WTC11 (cell line): Measurements from ENCODE around the gene PDXP. TPM values are rescaled to one million over a fixed set of nuclear protein-coding genes. Genes with fewer than 3 reads are reported as not detected.
"Not testable (repeated sequence)": the region's sequence is repeated elsewhere in the genome, so short reads cannot be mapped to it uniquely, and the experiment has no call there.

ENCODE experiments used
- ATAC-seq: fragments of 200-7000 bp; cut with Tn5 transposase; 2 replicates; pipeline ENCODE4 v1.10.0; 2021; ENCODE audit warnings: mild to moderate bottlenecking, moderate library complexity
- CTCF ChIA-PET: fragments of 300-600 bp; sonication (Branson Sonifier 250); formaldehyde crosslinking; loops from one replicate; lab custom pipeline; 2021; ENCODE audit warnings: antibody characterized with exemption; lab: Charles Lee
- POLR2A ChIA-PET: fragments of 350-600 bp; sonication (Branson Sonifier 250); formaldehyde crosslinking; loops from one replicate; lab custom pipeline; 2021; ENCODE audit warnings: antibody characterized with exemption; lab: Charles Lee
- DNase-seq: peaks from one replicate; pipeline ENCODE4 v3.0.0; 2021; ENCODE audit warnings: low spot score
- H3K27ac Mint-ChIP-seq: 2 replicates; pipeline ENCODE4 v1.8.0; 2021; ENCODE audit warnings: mixed read lengths
- H3K27me3 Mint-ChIP-seq: 2 replicates; pipeline ENCODE4 v1.8.0; 2021; ENCODE audit warnings: low read depth, mild to moderate bottlenecking, moderate library complexity, mixed read lengths
- H3K36me3 Mint-ChIP-seq: 2 replicates; pipeline ENCODE4 v1.8.0; 2021; ENCODE audit warnings: mixed read lengths
- H3K4me1 Mint-ChIP-seq: 2 replicates; pipeline ENCODE4 v1.8.0; 2022; ENCODE audit warnings: mixed read lengths
- H3K4me3 Mint-ChIP-seq: 2 replicates; pipeline ENCODE4 v1.8.0; 2021; ENCODE audit warnings: mild to moderate bottlenecking, moderate library complexity, mixed read lengths
- H3K9me3 Mint-ChIP-seq: 2 replicates; pipeline ENCODE4 v1.8.0; 2021; ENCODE audit warnings: mixed read lengths
- CDX4 ChIP-seq: fragments of 250-450 bp; sonication (Bioruptor Pico); IDR thresholded peaks from 2 replicates; pipeline ENCODE4 v1.9.0; 2021; ENCODE audit warnings: moderate library complexity, mild to moderate bottlenecking, inconsistent platforms, borderline replicate concordance
- E2F5 ChIP-seq: sonication (generic); formaldehyde crosslinking; IDR thresholded peaks from 2 replicates; pipeline ENCODE4 v1.8.1; 2022; ENCODE audit warnings: mild to moderate bottlenecking, moderate library complexity, missing genetic modification reagents
- FOXK1 ChIP-seq: sonication (generic); formaldehyde crosslinking; IDR thresholded peaks from 2 replicates; pipeline ENCODE4 v1.8.0; 2022; ENCODE audit warnings: mild to moderate bottlenecking, moderate library complexity, missing genetic modification reagents
- GABPB1 ChIP-seq: sonication (generic); formaldehyde crosslinking; IDR thresholded peaks from 2 replicates; pipeline ENCODE4 v1.8.1; 2023; ENCODE audit warnings: mild to moderate bottlenecking, missing genetic modification reagents
- HMGA2 ChIP-seq: fragments of 250-450 bp; sonication (Bioruptor Pico); IDR thresholded peaks from 2 replicates; pipeline ENCODE4 v1.4.0; 2021; ENCODE audit warnings: mild to moderate bottlenecking, moderate library complexity
- JUN ChIP-seq: sonication (generic); formaldehyde crosslinking; IDR thresholded peaks from 2 replicates; pipeline ENCODE4 v1.8.0; 2023; ENCODE audit warnings: mild to moderate bottlenecking, missing genetic modification reagents
- MYBL2 ChIP-seq: sonication (generic); formaldehyde crosslinking; IDR thresholded peaks from 2 replicates; pipeline ENCODE4 v1.8.1; 2023; ENCODE audit warnings: mild to moderate bottlenecking, moderate library complexity, missing genetic modification reagents
- NR3C1 ChIP-seq: sonication (generic); formaldehyde crosslinking; conservative IDR thresholded peaks from 2 replicates; pipeline ENCODE4 v1.8.1; 2023; ENCODE audit warnings: low read depth, mild to moderate bottlenecking, missing genetic modification reagents
- OVOL2 ChIP-seq: fragments of 250-450 bp; sonication (Bioruptor Pico); IDR thresholded peaks from 2 replicates; pipeline ENCODE4 v1.9.0; 2021; ENCODE audit warnings: mild to moderate bottlenecking, borderline replicate concordance
- PREB ChIP-seq: sonication (generic); formaldehyde crosslinking; IDR thresholded peaks from 2 replicates; pipeline ENCODE4 v1.8.1; 2022; ENCODE audit warnings: mild to moderate bottlenecking, missing genetic modification reagents, moderate library complexity, borderline replicate concordance
- TEAD1 ChIP-seq: sonication (generic); formaldehyde crosslinking; IDR thresholded peaks from 2 replicates; pipeline ENCODE4 v1.8.0; 2022; ENCODE audit warnings: mild to moderate bottlenecking, missing genetic modification reagents
- ZNF232 ChIP-seq: sonication (generic); formaldehyde crosslinking; IDR thresholded peaks from 2 replicates; pipeline ENCODE4 v1.8.0; 2022; ENCODE audit warnings: mild to moderate bottlenecking, missing genetic modification reagents
- ZNF263 ChIP-seq: sonication (generic); formaldehyde crosslinking; IDR thresholded peaks from 2 replicates; pipeline ENCODE4 v1.8.1; 2022; ENCODE audit warnings: low read depth, mild to moderate bottlenecking, moderate library complexity, missing genetic modification reagents
- total RNA-seq: library from RNA; stranded (reverse); gene quantifications from 3 replicates; pipeline ENCODE4 v1.2.3, GENCODE V29; 2021
- TF ChIP-seq, protein P1 (sequence below): fragments of 250-450 bp; sonication (Bioruptor Pico); conservative IDR thresholded peaks from 2 replicates; pipeline ENCODE4 v1.9.0; 2021; ENCODE audit warnings: mild to moderate bottlenecking
- TF ChIP-seq, protein P2 (sequence below): sonication (generic); formaldehyde crosslinking; IDR thresholded peaks from 2 replicates; pipeline ENCODE4 v1.8.0; 2022; ENCODE audit warnings: mild to moderate bottlenecking, missing genetic modification reagents
- TF ChIP-seq, protein P3 (sequence below): sonication (generic); formaldehyde crosslinking; conservative IDR thresholded peaks from 2 replicates; pipeline ENCODE4 v1.8.1; 2023; ENCODE audit warnings: mild to moderate bottlenecking, low read depth, missing genetic modification reagents, moderate library complexity

PDXP gene
- total RNA-seq, 1 experiment from 2014 or later, result 36.1 TPM

- TF ChIP-seq ZNF232 (CRISPR knock-in tag) (no peak), PREB (no peak), CDX4 (CRISPR knock-in tag) (no peak), OVOL2 (CRISPR knock-in tag) (no peak), TEAD1 (peak; percentile 92), HMGA2 (CRISPR knock-in tag) (no peak), ZNF263 (CRISPR knock-in tag) (no peak), E2F5 (peak; percentile 45; the same call in 1 of the 2 replicates), NR3C1 (CRISPR knock-in tag) (no peak)
- TF ChIP-seq, protein P1, sequence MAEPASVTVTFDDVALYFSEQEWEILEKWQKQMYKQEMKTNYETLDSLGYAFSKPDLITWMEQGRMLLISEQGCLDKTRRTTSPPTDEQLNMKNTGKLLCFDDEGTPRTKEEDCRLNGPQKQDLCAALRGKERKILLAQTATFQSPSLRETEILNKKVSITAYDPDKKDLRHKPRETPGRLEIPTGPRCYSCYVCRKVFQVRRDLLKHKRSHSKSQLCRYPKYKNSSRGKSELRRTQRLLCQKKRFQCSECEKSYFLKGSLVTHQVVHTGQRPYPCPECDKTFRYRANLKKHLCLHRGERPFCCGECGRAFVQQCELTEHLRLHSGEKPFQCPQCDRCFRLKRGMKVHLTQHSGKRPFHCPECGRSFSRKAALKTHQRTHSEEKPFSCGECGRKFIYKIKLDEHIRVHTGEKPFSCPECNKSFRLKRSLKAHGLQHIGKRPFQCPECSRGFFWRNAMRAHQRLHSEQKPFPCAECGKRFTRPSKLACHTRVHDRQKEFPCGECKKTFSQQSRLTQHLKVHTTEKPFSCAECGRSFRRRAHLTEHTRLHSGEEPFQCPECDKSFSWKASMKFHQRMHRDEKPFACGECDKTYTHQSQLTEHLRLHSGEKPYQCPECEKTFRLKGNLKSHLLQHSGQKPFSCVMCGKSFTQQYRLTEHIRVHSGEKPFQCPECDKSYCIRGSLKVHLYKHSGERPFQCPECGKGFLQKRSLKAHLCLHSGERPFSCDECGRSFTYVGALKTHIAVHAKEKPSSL, result no peak
- TF ChIP-seq, protein P2, sequence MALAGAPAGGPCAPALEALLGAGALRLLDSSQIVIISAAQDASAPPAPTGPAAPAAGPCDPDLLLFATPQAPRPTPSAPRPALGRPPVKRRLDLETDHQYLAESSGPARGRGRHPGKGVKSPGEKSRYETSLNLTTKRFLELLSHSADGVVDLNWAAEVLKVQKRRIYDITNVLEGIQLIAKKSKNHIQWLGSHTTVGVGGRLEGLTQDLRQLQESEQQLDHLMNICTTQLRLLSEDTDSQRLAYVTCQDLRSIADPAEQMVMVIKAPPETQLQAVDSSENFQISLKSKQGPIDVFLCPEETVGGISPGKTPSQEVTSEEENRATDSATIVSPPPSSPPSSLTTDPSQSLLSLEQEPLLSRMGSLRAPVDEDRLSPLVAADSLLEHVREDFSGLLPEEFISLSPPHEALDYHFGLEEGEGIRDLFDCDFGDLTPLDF (CRISPR knock-in tag), result no peak
- TF ChIP-seq, protein P3, sequence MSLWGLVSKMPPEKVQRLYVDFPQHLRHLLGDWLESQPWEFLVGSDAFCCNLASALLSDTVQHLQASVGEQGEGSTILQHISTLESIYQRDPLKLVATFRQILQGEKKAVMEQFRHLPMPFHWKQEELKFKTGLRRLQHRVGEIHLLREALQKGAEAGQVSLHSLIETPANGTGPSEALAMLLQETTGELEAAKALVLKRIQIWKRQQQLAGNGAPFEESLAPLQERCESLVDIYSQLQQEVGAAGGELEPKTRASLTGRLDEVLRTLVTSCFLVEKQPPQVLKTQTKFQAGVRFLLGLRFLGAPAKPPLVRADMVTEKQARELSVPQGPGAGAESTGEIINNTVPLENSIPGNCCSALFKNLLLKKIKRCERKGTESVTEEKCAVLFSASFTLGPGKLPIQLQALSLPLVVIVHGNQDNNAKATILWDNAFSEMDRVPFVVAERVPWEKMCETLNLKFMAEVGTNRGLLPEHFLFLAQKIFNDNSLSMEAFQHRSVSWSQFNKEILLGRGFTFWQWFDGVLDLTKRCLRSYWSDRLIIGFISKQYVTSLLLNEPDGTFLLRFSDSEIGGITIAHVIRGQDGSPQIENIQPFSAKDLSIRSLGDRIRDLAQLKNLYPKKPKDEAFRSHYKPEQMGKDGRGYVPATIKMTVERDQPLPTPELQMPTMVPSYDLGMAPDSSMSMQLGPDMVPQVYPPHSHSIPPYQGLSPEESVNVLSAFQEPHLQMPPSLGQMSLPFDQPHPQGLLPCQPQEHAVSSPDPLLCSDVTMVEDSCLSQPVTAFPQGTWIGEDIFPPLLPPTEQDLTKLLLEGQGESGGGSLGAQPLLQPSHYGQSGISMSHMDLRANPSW, result no peak
These were observed at the start of gene PDXP (continued) for GRCh38 chr22:37658133-37659065.

- H3K9me3 Mint-ChIP-seq, result no peaks in the 10 kb centered on the region
- TF ChIP-seq MYBL2 (CRISPR knock-in tag) (no peak), JUN (CRISPR knock-in tag) (no peak), GABPB1 (CRISPR knock-in tag) (no peak), FOXK1 (CRISPR knock-in tag) (no peak)
- H3K27me3 Mint-ChIP-seq, result no peaks in the 10 kb centered on the region
- ChIA-PET POLR2A (interaction anchor here (0.6 to 3.1 kb wide), 8 partner anchors 17 to 607 kb away, joined by 3 to 19 read pairs (median 6); partner anchors contain the start of genes CDC42EP1, NOL12, PDXP and TRIOBP), CTCF (interaction anchor here (0.7 to 4.6 kb wide), 18 partner anchors 10 to 254 kb away, joined by 3 to 99 read pairs (median 8); partner anchors contain the start of genes LGALS2, NOL12, PDXP and SH3BP1)
- peaks cover 2% of the 10 kb centered on the region; the same call in 1 of the 2 replicates for H3K36me3 Mint-ChIP-seq
- peak overlapping the region; percentile 45 for H3K27ac Mint-ChIP-seq
- H3K4me1 Mint-ChIP-seq, result peaks cover 18% of the 10 kb centered on the region
- DNase-seq (no peak), ATAC-seq (no peak)
- peak overlapping the region; percentile 90 for H3K4me3 Mint-ChIP-seq
These were observed 49.0 kb upstream of the PDXP start for GRCh38 chr22:37609240-37610152.

DNA sequence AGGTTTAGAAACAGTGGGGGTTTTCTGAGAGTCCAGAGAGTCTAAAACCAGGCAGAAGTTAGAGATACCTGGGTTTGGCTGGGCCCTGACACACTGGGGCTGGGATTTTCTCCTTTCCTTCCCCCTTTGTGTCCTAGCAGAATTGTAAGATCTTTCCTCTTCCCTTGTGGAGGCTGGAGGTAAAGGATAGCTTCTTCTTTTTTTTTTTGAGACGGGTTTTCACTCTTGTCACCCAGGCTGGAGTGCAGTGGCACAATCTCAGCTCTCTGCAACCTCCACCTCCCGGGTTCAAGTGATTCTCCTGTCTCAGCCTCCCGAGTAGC, 48.4 kb upstream of the PDXP start:
- H3K27me3 Mint-ChIP-seq, ATAC-seq, H3K36me3 Mint-ChIP-seq, POLR2A ChIA-PET, H3K9me3 Mint-ChIP-seq, DNase-seq: not testable (repeated sequence)
- CTCF ChIA-PET, result interaction anchor here (0.7 to 4.6 kb wide), 6 partner anchors 13 to 60 kb away, joined by 3 to 56 read pairs (median 16); partner anchors contain the start of gene SH3BP1
- H3K27ac Mint-ChIP-seq, result 0 out of 2 replicates have a peak overlapping the region, but pooled peaks have one; percentile 45
- peak overlapping the region; percentile 90 for H3K4me3 Mint-ChIP-seq
- peaks cover 18% of the 10 kb centered on the region for H3K4me1 Mint-ChIP-seq
